Chondrocyte (in vitro differentiated cells): ENCODE measurements around the gene LONP2. TPM values are rescaled to one million over a fixed set of nuclear protein-coding genes. Genes with fewer than 3 reads are reported as not detected.

Experiments used
- DNase-seq: peaks from one replicate; pipeline ENCODE4 v3.0.0; 2021; ENCODE audit warnings: mixed read lengths, low spot score
- H3K27ac Mint-ChIP-seq: one replicate; pipeline ENCODE4 v1.8.0; 2021; ENCODE audit warnings: mild to moderate bottlenecking, moderate library complexity, mixed read lengths; ENCODE audit not compliant: unreplicated experiment
- H3K27me3 Mint-ChIP-seq: 2 replicates; pipeline ENCODE4 v1.8.0; 2021; ENCODE audit warnings: low read depth, mixed read lengths
- H3K36me3 Mint-ChIP-seq: 2 replicates; pipeline ENCODE4 v1.8.0; 2021; ENCODE audit warnings: low read depth, mixed read lengths
- H3K4me1 Mint-ChIP-seq: 2 replicates; pipeline ENCODE4 v1.8.0; 2021; ENCODE audit warnings: low read depth, mild to moderate bottlenecking, mixed read lengths
- H3K4me3 Mint-ChIP-seq: one replicate; pipeline ENCODE4 v1.8.0; 2021; ENCODE audit warnings: mild to moderate bottlenecking, moderate library complexity, mixed read lengths; ENCODE audit not compliant: unreplicated experiment
- H3K9me3 Mint-ChIP-seq: 2 replicates; pipeline ENCODE4 v1.8.0; 2021; ENCODE audit warnings: low read depth, mixed read lengths
- CTCF ChIP-seq: fragments of 200-600 bp; sonication (generic); IDR thresholded peaks from 2 replicates; pipeline ENCODE4 v1.5.0; 2021; ENCODE audit warnings: antibody characterized with exemption, mild to moderate bottlenecking, moderate library complexity
- total RNA-seq: library from RNA; stranded (reverse); gene quantifications from 3 replicates; pipeline ENCODE4 v1.2.1, GENCODE V29; 2021

The LONP2 gene
- total RNA-seq, 1 donor from 2014 or later = 53.1 TPM

GRCh38 chr16:48332978-48333377 is 88.9 kb downstream of the LONP2 start:
- no peak overlapping the region for H3K4me3 Mint-ChIP-seq
- H3K9me3 Mint-ChIP-seq = peaks cover 5% of the 10 kb centered on the region
- no peak overlapping the region for H3K27ac Mint-ChIP-seq
- H3K36me3 Mint-ChIP-seq = peaks cover 26% of the 10 kb centered on the region
- TF ChIP-seq CTCF = no peak
- no peak for DNase-seq
- peaks cover 42% of the 10 kb centered on the region for H3K4me1 Mint-ChIP-seq
- no peaks in the 10 kb centered on the region for H3K27me3 Mint-ChIP-seq

- no peak overlapping the region for H3K4me3 Mint-ChIP-seq
- no peaks in the 10 kb centered on the region for H3K27me3 Mint-ChIP-seq
- no peak for TF ChIP-seq CTCF
- H3K9me3 Mint-ChIP-seq = peaks cover 5% of the 10 kb centered on the region
- peaks cover 31% of the 10 kb centered on the region for H3K36me3 Mint-ChIP-seq
- DNase-seq = no peak
- H3K27ac Mint-ChIP-seq = no peak overlapping the region
- peaks cover 47% of the 10 kb centered on the region for H3K4me1 Mint-ChIP-seq
Observed at GRCh38 chr16:48334325-48334724, 90.2 kb downstream of the LONP2 start.

- Mint-ChIP-seq H3K27me3 (no peaks in the 10 kb centered on the region), H3K4me3 (peak overlapping the region; percentile 31), H3K27ac (peak overlapping the region; percentile 99), H3K9me3 (peaks cover 5% of the 10 kb centered on the region), H3K36me3 (peaks cover 36% of the 10 kb centered on the region), H3K4me1 (peaks cover 36% of the 10 kb centered on the region)
- TF ChIP-seq CTCF = no peak
- DNase-seq = no peak
Observed at GRCh38 chr16:48335961-48336360, 91.9 kb downstream of the LONP2 start.

GRCh38 chr16:48340054-48340453 is 96.0 kb downstream of the LONP2 start:
- peaks cover 5% of the 10 kb centered on the region for H3K9me3 Mint-ChIP-seq
- no peaks in the 10 kb centered on the region for H3K27me3 Mint-ChIP-seq
- no peak for DNase-seq
- H3K4me3 Mint-ChIP-seq = no peak overlapping the region
- no peak overlapping the region for H3K27ac Mint-ChIP-seq
- no peak for TF ChIP-seq CTCF
- peaks cover 36% of the 10 kb centered on the region for H3K36me3 Mint-ChIP-seq
- H3K4me1 Mint-ChIP-seq = peaks cover 29% of the 10 kb centered on the region

- Mint-ChIP-seq H3K4me3 (no peak overlapping the region), H3K27me3 (no peaks in the 10 kb centered on the region), H3K9me3 (no peaks in the 10 kb centered on the region), H3K4me1 (peaks cover 7% of the 10 kb centered on the region), H3K27ac (no peak overlapping the region), H3K36me3 (peaks cover 25% of the 10 kb centered on the region)
- DNase-seq = no peak
- TF ChIP-seq CTCF = no peak
Observed at GRCh38 chr16:48342591-48342990, 98.5 kb downstream of the LONP2 start.
